Measurements from ENCODE around the gene FAM98C.

The FAM98C gene

GRCh38 chr19:38389957-38390924 is 12.7 kb upstream of the FAM98C start:
- no peak for DNase-seq (ENCODE audit: low spot score)
- Histone ChIP-seq H3K27ac (peak overlapping the region in 1 of 2 donors; percentile 89), H3K4me3 (peak overlapping the region; percentile 80)
- TF ChIP-seq, protein P1, sequence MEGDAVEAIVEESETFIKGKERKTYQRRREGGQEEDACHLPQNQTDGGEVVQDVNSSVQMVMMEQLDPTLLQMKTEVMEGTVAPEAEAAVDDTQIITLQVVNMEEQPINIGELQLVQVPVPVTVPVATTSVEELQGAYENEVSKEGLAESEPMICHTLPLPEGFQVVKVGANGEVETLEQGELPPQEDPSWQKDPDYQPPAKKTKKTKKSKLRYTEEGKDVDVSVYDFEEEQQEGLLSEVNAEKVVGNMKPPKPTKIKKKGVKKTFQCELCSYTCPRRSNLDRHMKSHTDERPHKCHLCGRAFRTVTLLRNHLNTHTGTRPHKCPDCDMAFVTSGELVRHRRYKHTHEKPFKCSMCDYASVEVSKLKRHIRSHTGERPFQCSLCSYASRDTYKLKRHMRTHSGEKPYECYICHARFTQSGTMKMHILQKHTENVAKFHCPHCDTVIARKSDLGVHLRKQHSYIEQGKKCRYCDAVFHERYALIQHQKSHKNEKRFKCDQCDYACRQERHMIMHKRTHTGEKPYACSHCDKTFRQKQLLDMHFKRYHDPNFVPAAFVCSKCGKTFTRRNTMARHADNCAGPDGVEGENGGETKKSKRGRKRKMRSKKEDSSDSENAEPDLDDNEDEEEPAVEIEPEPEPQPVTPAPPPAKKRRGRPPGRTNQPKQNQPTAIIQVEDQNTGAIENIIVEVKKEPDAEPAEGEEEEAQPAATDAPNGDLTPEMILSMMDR (IDR thresholded peaks at IDR 0.05): no peak

GRCh38 chr19:38391911-38392464 is 10.9 kb upstream of the FAM98C start:
- H3K4me3 ChIP-seq: no peak overlapping the region
- TF ChIP-seq, protein P1 (IDR thresholded peaks at IDR 0.05): no peak
- DNase-seq (ENCODE audit: low spot score): no peak

GRCh38 chr19:38392707-38393308 is 10.1 kb upstream of the FAM98C start:
- no peak overlapping the region for H3K27ac ChIP-seq
- H3K4me3 ChIP-seq: no peak overlapping the region
- TF ChIP-seq, protein P1 (IDR thresholded peaks at IDR 0.05): no peak
- DNase-seq (ENCODE audit: low spot score): no peak

More at GRCh38 chr19:38391911-38392464, 10.9 kb upstream of the FAM98C start:
- H3K27ac ChIP-seq: no peak overlapping the region

DNA sequence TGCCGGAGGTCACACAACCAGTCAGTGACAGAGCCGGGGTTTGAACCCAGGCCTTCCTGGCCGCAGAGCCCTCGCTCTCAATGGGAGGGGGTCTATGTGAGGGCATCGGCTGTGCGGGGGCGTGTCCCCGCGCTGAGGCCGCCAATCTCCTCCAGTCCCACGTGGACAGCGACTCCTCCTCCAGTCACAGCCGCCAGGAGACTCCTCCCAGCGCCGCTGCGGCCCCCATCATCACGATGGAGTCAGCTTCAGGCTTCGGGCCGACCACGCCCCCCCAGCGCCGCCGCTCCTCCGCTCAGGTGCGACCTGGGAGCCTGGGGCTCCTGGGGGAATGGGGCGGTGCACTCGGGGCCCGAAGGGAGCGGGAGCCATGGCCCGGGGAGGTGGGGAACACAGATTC is 8.4 kb upstream of the FAM98C start:
- DNase-seq (ENCODE audit: low spot score): no peak
- TF ChIP-seq, protein P1 (IDR thresholded peaks at IDR 0.05): no peak
- H3K27ac ChIP-seq: no peak overlapping the region
- H3K4me3 ChIP-seq: no peak overlapping the region

GRCh38 chr19:38395381-38396114 is 7.3 kb upstream of the FAM98C start:
- H3K4me3 ChIP-seq: peak overlapping the region; percentile 21
- no peak overlapping the region for H3K27ac ChIP-seq
- DNase-seq (ENCODE audit: low spot score): no peak
- TF ChIP-seq, protein P1 (IDR thresholded peaks at IDR 0.05): no peak

- no peak overlapping the region for H3K27ac ChIP-seq
- TF ChIP-seq, protein P1 (IDR thresholded peaks at IDR 0.05): no peak
- no peak for DNase-seq (ENCODE audit: low spot score)
- H3K4me3 ChIP-seq: no peak overlapping the region
Observed at GRCh38 chr19:38399081-38399480, 3.8 kb upstream of the FAM98C start.
